B cell (primary cell): ENCODE data around the gene LRRC2. TPM values are rescaled to one million over a fixed set of nuclear protein-coding genes. Genes with fewer than 3 reads are reported as not detected.

Experiments
- ATAC-seq: fragments of 200-7000 bp; cut with Tn5 transposase; one replicate; pipeline ENCODE4 v1.10.0; 2021; ENCODE audit warnings: low read depth, mild to moderate bottlenecking, moderate number of reproducible peaks, moderate library complexity
- CTCF ChIA-PET: fragments of 350-600 bp; sonication (Branson Sonifier 250); formaldehyde crosslinking; loops from one replicate; lab custom pipeline; 2021; ENCODE audit warnings: antibody characterized with exemption, inconsistent platforms; lab: Charles Lee
- POLR2A ChIA-PET: fragments of 350-600 bp; sonication (Branson Sonifier 250); formaldehyde crosslinking; loops from one replicate; lab custom pipeline; 2021; ENCODE audit warnings: antibody characterized with exemption; lab: Charles Lee
- DNase-seq: peaks from one replicate; pipeline ENCODE4 v3.0.0; 2013
- H2AFZ ChIP-seq: 2 replicates; pipeline ENCODE4 v1.6.1; 2012; ENCODE audit warnings: mild to moderate bottlenecking, low read depth, low read length; ENCODE audit not compliant: insufficient read depth, poor library complexity, severe bottlenecking
- H3K27ac ChIP-seq, 2 donors: 1 replicate in 1 of 2; 2 replicates in 1 of 2; pipeline ENCODE4 v1.5.1; 2012 to 2013; ENCODE audit warnings: low read length in 2 of 2, mild to moderate bottlenecking in 2 of 2, moderate library complexity in 1 of 2
- H3K27me3 ChIP-seq, 4 experiments: fragments of 200-600 bp in 1 of 4; sonication (generic) in 1 of 4; replicated peaks in 1 of 4; 1 replicate in 2 of 4; 2 replicates in 2 of 4; pipeline versions ENCODE4 v1.6.1 to v1.7.0; 2013 to 2016; ENCODE audit warnings: low read length in 3 of 4, mild to moderate bottlenecking in 2 of 4, mixed read lengths in 1 of 4, moderate library complexity in 1 of 4; ENCODE audit not compliant: insufficient read depth in 4 of 4, control insufficient read depth in 3 of 4; ENCODE audit errors: control extremely low read depth in 1 of 4
- H3K36me3 ChIP-seq, 2 experiments: replicated peaks in 1 of 2; 1 replicate in 1 of 2; 2 replicates in 1 of 2; pipeline versions ENCODE4 v1.6.1 to v1.7.1; 2013; ENCODE audit warnings: low read length in 1 of 2; ENCODE audit not compliant: insufficient read depth in 2 of 2, control insufficient read depth in 1 of 2; ENCODE audit errors: control extremely low read depth in 1 of 2, extremely low read depth in 1 of 2
- H3K4me1 ChIP-seq, 2 donors: fragments of 200-600 bp in 1 of 2; sonication (generic) in 1 of 2; 1 replicate in 1 of 2; 2 replicates in 1 of 2; pipeline versions ENCODE4 v1.5.1 to v1.6.1; 2013 to 2017; ENCODE audit warnings: low read length in 2 of 2; ENCODE audit not compliant: control insufficient read depth in 2 of 2, insufficient read depth in 2 of 2
- H3K4me2 ChIP-seq: replicated peaks from 2 replicates; pipeline ENCODE3; 2012; ENCODE audit warnings: mild to moderate bottlenecking, low read depth, low read length; ENCODE audit not compliant: poor library complexity, severe bottlenecking
- H3K4me3 ChIP-seq, 5 experiments: fragments of 200-600 bp in 1 of 5; sonication (generic) in 1 of 5; 1 replicate in 3 of 5; 2 replicates in 2 of 5; pipeline versions ENCODE4 v1.5.1 to v1.7.0; 2011 to 2016; ENCODE audit warnings: low read length in 4 of 5, mild to moderate bottlenecking in 4 of 5, low read depth in 2 of 5, control low read depth in 1 of 5, moderate library complexity in 1 of 5; ENCODE audit not compliant: insufficient read depth in 1 of 5; ENCODE audit errors: control extremely low read depth in 1 of 5, extremely low read depth in 1 of 5
- H3K79me2 ChIP-seq: fragments of 200-600 bp; sonication (generic); one replicate; pipeline ENCODE4 v1.6.0; 2016; ENCODE audit warnings: low read length; ENCODE audit not compliant: control insufficient read depth, insufficient read depth
- H3K9ac ChIP-seq: fragments of 200-600 bp; sonication (generic); 2 replicates; pipeline ENCODE4 v1.6.1; 2017; ENCODE audit warnings: mild to moderate bottlenecking, low read length, moderate library complexity
- H3K9me3 ChIP-seq, 3 donors: one replicate each; pipeline versions ENCODE4 v1.6.1 to v1.7.1; 2013; ENCODE audit warnings: low read length in 2 of 3; ENCODE audit not compliant: control insufficient read depth in 2 of 3, insufficient read depth in 1 of 3; ENCODE audit errors: control extremely low read depth in 1 of 3
- H4K20me1 ChIP-seq: 2 replicates; pipeline ENCODE4 v1.6.0; 2012; ENCODE audit warnings: mild to moderate bottlenecking, low read length; ENCODE audit not compliant: insufficient read depth, control insufficient read depth, poor library complexity, severe bottlenecking
- H3K27ac Mint-ChIP-seq: one replicate; pipeline ENCODE4 v1.8.0; 2021; ENCODE audit warnings: mixed read lengths
- H3K27me3 Mint-ChIP-seq: one replicate; pipeline ENCODE4 v1.8.0; 2021; ENCODE audit warnings: mixed read lengths
- H3K4me1 Mint-ChIP-seq: one replicate; pipeline ENCODE4 v1.8.0; 2021; ENCODE audit warnings: mixed read lengths
- H3K4me3 Mint-ChIP-seq: one replicate; pipeline ENCODE4 v1.8.0; 2021; ENCODE audit warnings: mixed read lengths
- H3K9me3 Mint-ChIP-seq: one replicate; pipeline ENCODE4 v1.8.0; 2022; ENCODE audit warnings: mixed read lengths; ENCODE audit not compliant: insufficient read depth
- EZH2 ChIP-seq: IDR thresholded peaks from 2 replicates; pipeline ENCODE4 v1.6.1; 2012; ENCODE audit warnings: borderline replicate concordance, low read depth, mild to moderate bottlenecking, moderate library complexity, low read length; ENCODE audit not compliant: insufficient read depth, poor library complexity, severe bottlenecking
- WGBS: methylation state at CpG from one replicate; pipeline ENCODE4 v1.1.5; 2013; ENCODE audit warnings: missing lambda C conversion rate; ENCODE audit not compliant: insufficient coverage; 5-methylcytosine and 5-hydroxymethylcytosine counted together
- intact Hi-C: fragments of 100-400 bp; cut with micrococcal nuclease; formaldehyde crosslinking; loops from one replicate; pipeline ENCODE4 v1.10.0; 2022
- polyA plus RNA-seq: library from polyadenylated mRNA; depleted of rRNA; stranded (reverse); fragments of >200 nt; gene quantifications from 2 replicates; pipeline ENCODE4 v1.2.3, GENCODE V29; 2012
- total RNA-seq, 2 donors: library from RNA; stranded (reverse); fragments of 120-200 nt in 1 of 2; gene quantifications; 1 replicate in 1 of 2; 2 replicates in 1 of 2; pipeline versions ENCODE4 v1.2.3 to v1.2.4, GENCODE V29; 2013 to 2022
- TF ChIP-seq, protein P1 (sequence below): fragments of 200-600 bp; IDR thresholded peaks from one replicate; pipeline ENCODE4 v1.8.0; 2022; ENCODE audit warnings: antibody characterized with exemption, mild to moderate bottlenecking

Gene LRRC2
- total and polyA plus RNA-seq, 2 donors (not counting 1 experiment from before 2014, with no cell fraction given) = 0.04 TPM; not detected in 1

DNA sequence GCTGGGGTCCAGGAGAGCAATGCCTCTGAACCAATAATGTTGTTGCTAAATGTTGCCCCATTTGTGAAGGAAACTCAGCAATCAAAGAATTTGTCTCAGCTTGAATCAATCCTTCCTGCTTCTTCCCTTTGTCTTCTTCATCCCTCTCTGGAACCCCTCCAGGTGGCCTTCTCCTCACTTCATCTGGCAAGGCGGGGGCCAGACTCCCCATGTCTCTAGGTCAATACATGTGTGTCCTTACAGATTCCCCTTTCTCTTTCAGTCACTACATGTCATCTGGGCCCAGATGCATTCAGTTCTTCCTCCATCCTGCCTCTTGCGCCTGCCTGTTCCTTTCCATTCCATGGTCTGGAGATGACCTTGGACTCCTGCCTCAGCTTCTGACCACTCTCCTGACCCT is 93.4 kb downstream of the LRRC2 start:
- CTCF ChIA-PET = interaction anchor here (2.1 kb wide), 1 partner anchor 16 kb away, joined by 7 read pairs; no protein-coding TSS in a partner anchor
- H3K4me3 Mint-ChIP-seq = no peak overlapping the region
- Histone ChIP-seq H4K20me1 (no peaks in the 10 kb centered on the region), H3K4me1 (no peaks in the 10 kb centered on the region), H3K36me3 (no peaks in the 10 kb centered on the region), H3K9me3 (no peaks in the 10 kb centered on the region), H2AFZ (no peak overlapping the region), H3K4me3 (no peak overlapping the region), H3K27ac (no peak overlapping the region), H3K27me3 (peaks cover 0 to 4% (median 2%) of the 10 kb centered on the region in 4 experiments), H3K4me2 (no peak overlapping the region), H3K9ac (no peak overlapping the region), H3K79me2 (no peaks in the 10 kb centered on the region)
- peaks cover 29% of the 10 kb centered on the region for H3K27me3 Mint-ChIP-seq
- no peaks in the 10 kb centered on the region for H3K9me3 Mint-ChIP-seq
- POLR2A ChIA-PET = no interaction called here
- WGBS = 83% methylated on average over 2 of the region's 2 CpGs
- intact Hi-C loops = no loop called here
- DNase-seq = no peak
- TF ChIP-seq EZH2 = no peak
- TF ChIP-seq, protein P1, sequence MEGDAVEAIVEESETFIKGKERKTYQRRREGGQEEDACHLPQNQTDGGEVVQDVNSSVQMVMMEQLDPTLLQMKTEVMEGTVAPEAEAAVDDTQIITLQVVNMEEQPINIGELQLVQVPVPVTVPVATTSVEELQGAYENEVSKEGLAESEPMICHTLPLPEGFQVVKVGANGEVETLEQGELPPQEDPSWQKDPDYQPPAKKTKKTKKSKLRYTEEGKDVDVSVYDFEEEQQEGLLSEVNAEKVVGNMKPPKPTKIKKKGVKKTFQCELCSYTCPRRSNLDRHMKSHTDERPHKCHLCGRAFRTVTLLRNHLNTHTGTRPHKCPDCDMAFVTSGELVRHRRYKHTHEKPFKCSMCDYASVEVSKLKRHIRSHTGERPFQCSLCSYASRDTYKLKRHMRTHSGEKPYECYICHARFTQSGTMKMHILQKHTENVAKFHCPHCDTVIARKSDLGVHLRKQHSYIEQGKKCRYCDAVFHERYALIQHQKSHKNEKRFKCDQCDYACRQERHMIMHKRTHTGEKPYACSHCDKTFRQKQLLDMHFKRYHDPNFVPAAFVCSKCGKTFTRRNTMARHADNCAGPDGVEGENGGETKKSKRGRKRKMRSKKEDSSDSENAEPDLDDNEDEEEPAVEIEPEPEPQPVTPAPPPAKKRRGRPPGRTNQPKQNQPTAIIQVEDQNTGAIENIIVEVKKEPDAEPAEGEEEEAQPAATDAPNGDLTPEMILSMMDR = no peak
- ATAC-seq = no peak
- no peak overlapping the region for H3K27ac Mint-ChIP-seq
- no peaks in the 10 kb centered on the region for H3K4me1 Mint-ChIP-seq

DNA sequence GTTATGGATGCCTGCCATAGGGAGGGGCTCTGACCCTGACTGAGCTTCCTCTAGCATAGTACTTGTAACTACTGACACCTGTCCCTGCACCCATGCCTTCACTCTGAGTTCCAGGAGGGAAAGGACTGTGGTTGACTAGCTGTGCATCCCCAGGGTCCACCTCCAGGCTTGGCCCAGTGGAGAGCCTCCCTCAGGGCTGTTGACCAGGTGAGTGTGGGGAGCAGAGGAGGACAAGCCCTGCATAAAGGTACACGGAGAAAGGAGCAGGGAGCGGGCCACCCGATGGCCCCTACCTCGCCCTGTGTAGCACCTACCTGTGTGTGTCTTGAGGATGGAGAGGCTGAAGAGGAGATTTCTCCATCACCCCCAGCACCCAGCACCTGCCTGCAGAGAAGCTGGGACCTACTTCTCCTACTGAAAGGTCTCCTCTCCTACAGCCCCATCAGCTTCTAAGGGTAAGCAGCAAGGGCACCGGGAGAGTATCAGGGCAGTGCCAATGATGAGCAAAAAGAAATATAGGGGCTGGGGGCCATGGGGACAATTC is 94.7 kb downstream of the LRRC2 start:
- H3K4me3 Mint-ChIP-seq = no peak overlapping the region
- no peak overlapping the region for H3K4me2 ChIP-seq
- no peaks in the 10 kb centered on the region for H3K36me3 ChIP-seq
- DNase-seq = no peak
- no peaks in the 10 kb centered on the region for H4K20me1 ChIP-seq
- H3K9ac ChIP-seq = no peak overlapping the region
- CTCF ChIA-PET = interaction anchor here (2.1 kb wide), 1 partner anchor 17 kb away, joined by 7 read pairs; no protein-coding TSS in a partner anchor
- H3K27ac ChIP-seq = no peak overlapping the region
- no peak overlapping the region for H2AFZ ChIP-seq
- no peak for ATAC-seq
- H3K9me3 ChIP-seq = no peaks in the 10 kb centered on the region
- H3K9me3 Mint-ChIP-seq = no peaks in the 10 kb centered on the region
- TF ChIP-seq, protein P1 = no peak
- no peak for TF ChIP-seq EZH2
- POLR2A ChIA-PET = no interaction called here
- H3K79me2 ChIP-seq = no peaks in the 10 kb centered on the region
- H3K4me3 ChIP-seq = no peak overlapping the region
- WGBS = 100% methylated on average over 1 of the region's 5 CpGs
- H3K27me3 ChIP-seq = peaks cover 0 to 4% (median 0%) of the 10 kb centered on the region in 4 experiments
- peaks cover 23% of the 10 kb centered on the region for H3K27me3 Mint-ChIP-seq
- H3K27ac Mint-ChIP-seq = no peak overlapping the region
- no peaks in the 10 kb centered on the region for H3K4me1 ChIP-seq
- intact Hi-C loops = no loop called here
- H3K4me1 Mint-ChIP-seq = no peaks in the 10 kb centered on the region
